ENCODE measurements around the gene EPHB2.

The EPHB2 gene

GRCh38 chr1:22687191-22687590 lies 23.4 kb upstream of the EPHB2 start:
- FAIRE-seq (no peak), DNase-seq (ENCODE audit: insufficient read length, low spot score) (no peak)
- no peak for TF ChIP-seq POLR2AphosphoS5 (IDR thresholded peaks at IDR 0.05; ENCODE audit: low read depth, low read length)
- TF ChIP-seq POLR2A (IDR thresholded peaks at IDR 0.05; ENCODE audit: low read depth, low read length), result no peak
- TF ChIP-seq SPI1 (IDR thresholded peaks at IDR 0.05; ENCODE audit: low read depth, low read length), result no peak
- no peak for TF ChIP-seq PAX5 (IDR thresholded peaks at IDR 0.05; ENCODE audit: insufficient read depth, low read length, severe bottlenecking)
- TF ChIP-seq TAF1 (IDR thresholded peaks at IDR 0.05; ENCODE audit: low read depth, low read length), result no peak
- no peak for TF ChIP-seq POU2F2 (IDR thresholded peaks at IDR 0.05; ENCODE audit: low read depth, low read length)

DNA sequence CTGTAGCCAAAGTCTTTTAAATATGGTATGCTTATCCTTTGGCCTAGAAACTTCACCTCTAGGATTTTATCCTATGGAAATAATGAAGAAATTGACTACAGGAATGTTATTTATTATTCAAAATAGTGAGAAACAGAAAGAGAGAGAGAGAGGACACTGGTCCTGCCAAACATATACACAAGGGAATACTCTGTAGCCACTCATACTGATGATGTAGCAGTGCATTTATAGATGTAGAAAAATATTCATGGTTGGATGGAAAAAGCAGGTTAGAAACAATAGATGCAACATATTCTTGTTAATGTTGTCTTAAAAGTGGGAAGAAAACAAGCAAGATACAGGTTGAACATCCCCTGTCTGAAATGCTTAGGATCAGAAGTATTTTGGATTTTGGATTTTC lies 22.2 kb upstream of the EPHB2 start:
- no peak for TF ChIP-seq POLR2A (IDR thresholded peaks at IDR 0.05; ENCODE audit: low read depth, low read length)
- no peak for TF ChIP-seq TAF1 (IDR thresholded peaks at IDR 0.05; ENCODE audit: low read depth, low read length)
- TF ChIP-seq PAX5 (IDR thresholded peaks at IDR 0.05; ENCODE audit: insufficient read depth, low read length, severe bottlenecking), result no peak
- TF ChIP-seq SPI1 (IDR thresholded peaks at IDR 0.05; ENCODE audit: low read depth, low read length), result no peak
- no peak for TF ChIP-seq POU2F2 (IDR thresholded peaks at IDR 0.05; ENCODE audit: low read depth, low read length)
- TF ChIP-seq POLR2AphosphoS5 (IDR thresholded peaks at IDR 0.05; ENCODE audit: low read depth, low read length), result no peak
- FAIRE-seq, result no peak
- no peak for DNase-seq (ENCODE audit: insufficient read length, low spot score)

- no peak for TF ChIP-seq POLR2AphosphoS5 (IDR thresholded peaks at IDR 0.05; ENCODE audit: low read depth, low read length)
- TF ChIP-seq SPI1 (IDR thresholded peaks at IDR 0.05; ENCODE audit: low read depth, low read length), result no peak
- TF ChIP-seq POU2F2 (IDR thresholded peaks at IDR 0.05; ENCODE audit: low read depth, low read length), result no peak
- no peak for TF ChIP-seq POLR2A (IDR thresholded peaks at IDR 0.05; ENCODE audit: low read depth, low read length)
- TF ChIP-seq TAF1 (IDR thresholded peaks at IDR 0.05; ENCODE audit: low read depth, low read length), result no peak
- no peak for TF ChIP-seq PAX5 (IDR thresholded peaks at IDR 0.05; ENCODE audit: insufficient read depth, low read length, severe bottlenecking)
- FAIRE-seq (no peak), DNase-seq (ENCODE audit: insufficient read length, low spot score) (no peak)
These were observed 21.1 kb upstream of the EPHB2 start for GRCh38 chr1:22689505-22689904.

GRCh38 chr1:22691031-22691753 lies 19.4 kb upstream of the EPHB2 start:
- DNase-seq (ENCODE audit: insufficient read length, low spot score) (no peak), FAIRE-seq (no peak)
- TF ChIP-seq POU2F2 (IDR thresholded peaks at IDR 0.05; ENCODE audit: low read depth, low read length) (no peak), POLR2A (IDR thresholded peaks at IDR 0.05; ENCODE audit: low read depth, low read length) (no peak), SPI1 (IDR thresholded peaks at IDR 0.05; ENCODE audit: low read depth, low read length) (no peak), POLR2AphosphoS5 (IDR thresholded peaks at IDR 0.05; ENCODE audit: low read depth, low read length) (no peak), PAX5 (IDR thresholded peaks at IDR 0.05; ENCODE audit: insufficient read depth, low read length, severe bottlenecking) (no peak), TAF1 (IDR thresholded peaks at IDR 0.05; ENCODE audit: low read depth, low read length) (no peak)

DNA sequence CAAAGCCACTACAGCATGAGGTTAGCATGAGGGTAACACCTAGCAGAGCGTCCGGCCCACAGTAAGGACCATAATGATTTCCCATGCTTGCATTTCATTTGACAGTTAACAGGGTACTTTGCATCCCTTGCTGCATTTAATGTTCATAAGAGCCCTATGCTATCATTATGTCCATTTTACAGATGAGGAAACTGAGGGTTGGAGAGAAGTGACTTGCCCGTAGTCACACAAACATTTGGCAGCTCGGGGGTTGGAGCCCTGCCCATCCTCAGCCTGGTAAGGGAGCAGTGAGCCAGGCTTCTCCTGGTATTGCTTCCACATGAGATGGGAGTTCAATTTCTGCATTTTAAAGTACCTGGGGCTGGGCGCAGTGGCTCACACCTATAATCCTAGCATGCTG lies 16.5 kb upstream of the EPHB2 start:
- FAIRE-seq, result no peak
- DNase-seq (ENCODE audit: insufficient read length, low spot score), result no peak
- TF ChIP-seq TAF1 (IDR thresholded peaks at IDR 0.05; ENCODE audit: low read depth, low read length) (no peak), POLR2A (IDR thresholded peaks at IDR 0.05; ENCODE audit: low read depth, low read length) (no peak), PAX5 (IDR thresholded peaks at IDR 0.05; ENCODE audit: insufficient read depth, low read length, severe bottlenecking) (no peak), POLR2AphosphoS5 (IDR thresholded peaks at IDR 0.05; ENCODE audit: low read depth, low read length) (no peak), SPI1 (IDR thresholded peaks at IDR 0.05; ENCODE audit: low read depth, low read length) (no peak), POU2F2 (IDR thresholded peaks at IDR 0.05; ENCODE audit: low read depth, low read length) (no peak)

GRCh38 chr1:22696610-22697009 lies 14.0 kb upstream of the EPHB2 start:
- TF ChIP-seq POU2F2 (IDR thresholded peaks at IDR 0.05; ENCODE audit: low read depth, low read length) (no peak), SPI1 (IDR thresholded peaks at IDR 0.05; ENCODE audit: low read depth, low read length) (no peak), TAF1 (IDR thresholded peaks at IDR 0.05; ENCODE audit: low read depth, low read length) (no peak), POLR2AphosphoS5 (IDR thresholded peaks at IDR 0.05; ENCODE audit: low read depth, low read length) (no peak), POLR2A (IDR thresholded peaks at IDR 0.05; ENCODE audit: low read depth, low read length) (no peak), PAX5 (IDR thresholded peaks at IDR 0.05; ENCODE audit: insufficient read depth, low read length, severe bottlenecking) (no peak)
- DNase-seq (ENCODE audit: insufficient read length, low spot score), result no peak
- no peak for FAIRE-seq

- FAIRE-seq, result no peak
These were observed 12.7 kb upstream of the EPHB2 start for GRCh38 chr1:22697980-22698379.

GRCh38 chr1:22699681-22700520 lies 10.7 kb upstream of the EPHB2 start:
- FAIRE-seq (no peak), DNase-seq (ENCODE audit: insufficient read length, low spot score) (no peak)
- TF ChIP-seq POLR2A (IDR thresholded peaks at IDR 0.05; ENCODE audit: low read depth, low read length), result no peak
- no peak for TF ChIP-seq POU2F2 (IDR thresholded peaks at IDR 0.05; ENCODE audit: low read depth, low read length)
- TF ChIP-seq POLR2AphosphoS5 (IDR thresholded peaks at IDR 0.05; ENCODE audit: low read depth, low read length), result no peak
- TF ChIP-seq PAX5 (IDR thresholded peaks at IDR 0.05; ENCODE audit: insufficient read depth, low read length, severe bottlenecking), result no peak
- TF ChIP-seq TAF1 (IDR thresholded peaks at IDR 0.05; ENCODE audit: low read depth, low read length), result no peak
- TF ChIP-seq SPI1 (IDR thresholded peaks at IDR 0.05; ENCODE audit: low read depth, low read length), result no peak

More at GRCh38 chr1:22697980-22698379, 12.7 kb upstream of the EPHB2 start:
- TF ChIP-seq POLR2AphosphoS5 (IDR thresholded peaks at IDR 0.05; ENCODE audit: low read depth, low read length) (no peak), SPI1 (IDR thresholded peaks at IDR 0.05; ENCODE audit: low read depth, low read length) (no peak), TAF1 (IDR thresholded peaks at IDR 0.05; ENCODE audit: low read depth, low read length) (no peak), PAX5 (IDR thresholded peaks at IDR 0.05; ENCODE audit: insufficient read depth, low read length, severe bottlenecking) (no peak), POU2F2 (IDR thresholded peaks at IDR 0.05; ENCODE audit: low read depth, low read length) (no peak), POLR2A (IDR thresholded peaks at IDR 0.05; ENCODE audit: low read depth, low read length) (no peak)
- DNase-seq (ENCODE audit: insufficient read length, low spot score), result no peak
